NT2/D1 (cell line): Measurements from ENCODE around the gene NOL4L.
"Not testable (repeated sequence)": the region's sequence is repeated elsewhere in the genome, so short reads cannot be mapped to it uniquely, and the experiment has no call there.

Experiments
- DNase-seq: peaks from one replicate; pipeline ENCODE4 v3.0.0-alpha.2; 2011; ENCODE audit warnings: low read depth, low spot score
- H3K27me3 ChIP-seq: 2 replicates; pipeline ENCODE4 v1.6.0; 2011; ENCODE audit warnings: mild to moderate bottlenecking; ENCODE audit not compliant: insufficient read length, insufficient read depth
- H3K36me3 ChIP-seq: 2 replicates; pipeline ENCODE4 v1.6.1; 2011; ENCODE audit warnings: mild to moderate bottlenecking, low read length, mixed read lengths; ENCODE audit not compliant: insufficient read depth, insufficient read length
- H3K4me1 ChIP-seq: 2 replicates; pipeline ENCODE4 v1.5.1; 2011; ENCODE audit not compliant: insufficient read depth, insufficient read length
- H3K4me3 ChIP-seq: 2 replicates; pipeline ENCODE4 v1.5.1; 2011; ENCODE audit warnings: low read depth; ENCODE audit not compliant: insufficient read length
- H3K9ac ChIP-seq: 2 replicates; pipeline ENCODE4 v1.6.0; 2011; ENCODE audit warnings: low read depth; ENCODE audit not compliant: insufficient read length
- H3K9me3 ChIP-seq: 2 replicates; pipeline ENCODE4 v1.5.1; 2011; ENCODE audit warnings: mild to moderate bottlenecking, low read length; ENCODE audit not compliant: insufficient read depth
- SUZ12 ChIP-seq: IDR thresholded peaks from 2 replicates; pipeline ENCODE4 v1.6.1; 2011; ENCODE audit not compliant: insufficient read length, insufficient read depth; ENCODE audit errors: extremely low read depth
- YY1 ChIP-seq: IDR thresholded peaks from 2 replicates; pipeline ENCODE4 v1.6.1; 2011; ENCODE audit not compliant: insufficient read length, insufficient read depth
- ZNF274 ChIP-seq: IDR thresholded peaks from 2 replicates; pipeline ENCODE4 v1.6.1; 2011; ENCODE audit warnings: mild to moderate bottlenecking, low read depth, low read length

NOL4L gene

DNA sequence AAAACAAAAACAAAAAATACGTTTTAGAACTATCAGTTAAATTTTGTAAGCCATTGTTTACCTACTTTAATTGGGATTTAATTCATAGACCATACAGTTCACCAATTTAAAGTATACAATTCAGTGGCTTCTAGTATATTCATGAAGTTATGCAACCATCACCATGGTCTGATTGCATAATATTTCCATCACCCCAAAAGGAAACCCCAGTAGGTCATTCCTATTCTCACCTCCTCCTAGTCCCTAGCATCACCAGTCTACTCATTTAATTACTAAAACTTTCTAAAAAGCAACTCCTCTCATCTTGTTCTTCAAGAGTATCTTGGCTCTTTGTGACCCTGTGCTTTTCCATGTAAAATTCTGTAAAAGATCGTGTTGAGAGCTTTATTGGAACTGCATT is 166.8 kb downstream of the NOL4L start:
- Histone ChIP-seq H3K36me3 (no peaks in the 10 kb centered on the region), H3K4me1 (no peaks in the 10 kb centered on the region), H3K9me3 (no peaks in the 10 kb centered on the region), H3K27me3 (no peaks in the 10 kb centered on the region), H3K4me3 (no peak overlapping the region), H3K9ac (no peak overlapping the region)
- no peak for TF ChIP-seq SUZ12
- DNase-seq, result no peak

DNA sequence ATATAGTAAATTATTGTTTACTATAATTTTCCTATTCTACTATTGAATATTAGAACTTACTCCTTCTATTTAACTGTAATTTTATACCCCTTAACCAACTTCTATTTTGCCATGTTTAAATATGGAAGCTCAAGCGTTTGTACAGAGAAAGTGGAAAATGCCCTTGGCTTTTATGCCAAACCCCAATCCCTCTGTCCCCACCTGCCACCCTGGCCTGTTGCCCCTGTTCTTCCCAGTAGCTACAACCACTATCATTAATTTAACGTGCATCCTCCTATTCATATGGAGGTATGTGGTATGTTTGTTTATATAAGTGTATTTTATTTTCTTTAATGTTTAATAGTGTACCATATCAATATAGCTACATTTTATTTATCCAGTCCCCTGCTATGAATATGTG is 168.9 kb downstream of the NOL4L start:
- Histone ChIP-seq H3K27me3 (no peaks in the 10 kb centered on the region), H3K4me3 (no peak overlapping the region), H3K9ac (no peak overlapping the region), H3K9me3 (no peaks in the 10 kb centered on the region), H3K36me3 (no peaks in the 10 kb centered on the region), H3K4me1 (no peaks in the 10 kb centered on the region)
- TF ChIP-seq ZNF274 (no peak), YY1 (no peak), SUZ12 (no peak)
- no peak for DNase-seq

DNA sequence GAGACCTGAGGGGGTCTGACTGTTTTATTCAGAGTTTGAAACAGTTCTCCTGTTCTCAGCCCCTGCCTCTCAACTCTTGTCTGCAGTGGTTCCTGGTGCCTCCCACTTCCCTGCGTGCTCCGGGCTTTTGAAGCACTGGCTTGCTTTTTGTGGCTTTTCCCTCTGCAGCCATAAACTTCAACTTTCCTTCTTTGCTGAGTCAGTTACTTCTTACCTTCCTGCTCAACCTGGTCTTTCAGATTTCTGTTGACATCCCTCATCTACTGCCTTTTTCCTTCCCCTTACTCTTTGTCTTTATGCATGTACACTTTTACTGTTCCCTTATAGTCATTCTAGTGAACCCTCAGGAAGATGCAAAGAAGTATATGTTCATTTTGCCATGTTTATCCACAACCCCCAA is 169.6 kb downstream of the NOL4L start:
- H3K36me3 ChIP-seq, result no peaks in the 10 kb centered on the region
- TF ChIP-seq SUZ12 (no peak), YY1 (no peak), ZNF274 (no peak)
- H3K4me1 ChIP-seq, result no peaks in the 10 kb centered on the region
- no peak overlapping the region for H3K9ac ChIP-seq
- H3K9me3 ChIP-seq, result no peaks in the 10 kb centered on the region
- no peak overlapping the region for H3K4me3 ChIP-seq
- H3K27me3 ChIP-seq, result no peaks in the 10 kb centered on the region
- no peak for DNase-seq

DNA sequence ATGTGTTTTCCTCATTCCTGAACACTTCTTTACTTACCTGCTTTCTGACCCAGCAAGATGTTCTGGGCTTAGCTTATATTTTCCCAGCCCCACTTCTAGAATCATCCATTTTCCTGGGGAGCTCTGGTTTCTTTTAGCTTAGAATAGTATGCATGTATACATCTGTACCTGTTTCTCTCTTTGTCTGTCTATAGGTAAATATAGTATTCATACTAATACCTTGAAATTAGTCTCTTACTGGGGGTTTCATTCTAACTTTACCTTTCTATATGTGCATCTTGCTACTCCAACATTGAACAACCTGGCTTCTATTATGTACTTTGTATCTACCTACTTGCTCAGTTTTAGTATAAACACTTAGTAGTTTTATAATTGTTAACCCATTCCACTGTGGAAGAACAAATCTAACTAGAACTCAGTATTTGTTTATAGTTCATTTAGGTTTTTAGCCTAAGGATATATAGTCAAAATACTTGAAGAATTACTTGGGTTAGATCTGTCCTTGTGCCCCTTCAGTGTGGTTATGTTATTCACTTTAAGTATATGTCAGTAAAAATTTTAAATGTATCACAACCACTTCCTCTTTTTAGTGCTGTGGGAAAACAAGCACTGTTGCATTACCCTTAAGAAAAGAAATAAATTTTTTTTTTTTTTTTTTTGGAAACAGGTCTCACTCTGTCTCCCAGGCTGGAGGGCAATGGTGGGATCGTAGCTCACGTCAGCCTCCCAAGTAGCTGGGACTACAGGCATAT is 173.0 kb downstream of the NOL4L start:
- no peaks in the 10 kb centered on the region for H3K9me3 ChIP-seq
- H3K36me3 ChIP-seq, result peaks cover 2% of the 10 kb centered on the region
- no peaks in the 10 kb centered on the region for H3K27me3 ChIP-seq
- H3K9ac ChIP-seq, result no peak overlapping the region
- DNase-seq, result no peak
- H3K4me3 ChIP-seq, result no peak overlapping the region
- no peak for TF ChIP-seq YY1
- TF ChIP-seq ZNF274, result no peak
- TF ChIP-seq SUZ12, result no peak
- H3K4me1 ChIP-seq, result no peaks in the 10 kb centered on the region

DNA sequence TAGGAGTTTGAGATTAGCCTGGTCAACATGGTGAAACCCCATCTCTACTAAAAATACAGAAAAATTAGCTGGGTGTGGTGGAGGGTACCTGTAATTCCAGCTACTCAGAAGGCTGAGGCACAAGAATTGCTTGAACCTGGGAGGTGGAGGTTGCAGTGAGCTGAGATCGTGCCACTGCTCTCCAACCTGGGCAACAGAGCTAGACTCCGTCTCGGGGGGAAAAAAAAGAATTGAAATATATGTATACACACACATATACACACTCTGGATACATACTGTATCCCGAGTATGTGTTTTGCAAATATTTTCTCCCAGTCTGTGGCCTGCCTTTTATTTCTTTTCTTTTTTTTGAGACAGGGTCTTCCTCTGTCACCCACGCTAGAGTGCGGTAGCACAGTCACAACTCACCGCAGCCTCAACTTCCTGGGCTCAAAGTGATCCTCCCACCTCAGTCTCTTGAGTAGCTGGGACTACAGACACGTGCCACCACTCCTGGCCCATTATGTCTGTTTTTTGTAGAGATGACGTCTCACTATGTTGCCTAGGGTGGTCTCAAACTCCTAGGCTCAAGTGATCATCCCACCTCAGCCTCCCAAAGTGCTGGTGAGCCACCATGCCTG is 177.9 kb downstream of the NOL4L start:
- not testable (repeated sequence) for H3K36me3 ChIP-seq, H3K9ac ChIP-seq, H3K4me3 ChIP-seq, H3K27me3 ChIP-seq, H3K4me1 ChIP-seq, DNase-seq, H3K9me3 ChIP-seq

DNA sequence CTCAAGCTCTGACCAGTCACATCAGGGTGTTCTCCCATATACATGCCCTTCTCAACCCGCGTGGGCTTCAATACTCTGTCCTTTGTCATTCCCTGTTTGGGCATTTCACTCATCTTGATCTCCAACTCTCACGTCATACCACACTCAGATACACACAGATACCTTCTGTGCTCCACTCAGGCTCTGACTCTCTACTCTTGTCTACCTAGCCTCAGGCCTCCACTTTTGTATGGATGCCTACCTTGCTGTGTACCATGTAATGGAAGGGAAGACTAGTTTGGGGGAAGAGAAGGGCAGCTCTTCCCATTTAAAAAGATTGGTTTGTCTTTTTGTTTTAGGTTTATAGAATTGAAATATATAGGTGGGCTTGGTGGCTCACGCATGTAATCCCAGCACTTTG is 178.4 kb downstream of the NOL4L start:
- H3K36me3 ChIP-seq, result peaks cover 2% of the 10 kb centered on the region
- TF ChIP-seq ZNF274 (no peak), YY1 (no peak), SUZ12 (no peak)

DNA sequence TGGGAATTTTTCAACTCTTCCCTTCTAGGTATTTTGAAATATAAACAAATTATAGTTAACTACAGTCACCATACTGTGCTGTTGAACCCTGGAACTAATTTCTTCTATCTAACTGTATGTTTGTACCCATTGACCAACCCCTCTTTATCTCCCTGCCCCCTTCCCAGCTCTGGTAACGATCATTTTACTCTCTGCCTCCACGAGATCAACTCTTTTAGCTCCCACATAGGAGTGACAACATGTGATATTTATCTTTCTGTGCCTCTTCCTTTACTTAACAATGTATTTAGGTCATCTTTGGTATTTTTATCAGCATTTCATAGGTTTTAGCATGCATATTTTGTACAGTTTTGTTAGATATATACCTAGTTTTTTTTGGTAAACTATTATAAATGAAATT is 181.1 kb downstream of the NOL4L start:
- Histone ChIP-seq H3K9ac (no peak overlapping the region), H3K27me3 (no peaks in the 10 kb centered on the region), H3K4me3 (no peak overlapping the region), H3K36me3 (peaks cover 6% of the 10 kb centered on the region), H3K4me1 (no peaks in the 10 kb centered on the region), H3K9me3 (no peaks in the 10 kb centered on the region)
- TF ChIP-seq ZNF274 (no peak), SUZ12 (no peak), YY1 (no peak)
- DNase-seq, result no peak

More for the DNA sequence above, 178.4 kb downstream of the NOL4L start:
- H3K4me1 ChIP-seq, result no peaks in the 10 kb centered on the region
- H3K9me3 ChIP-seq, result no peaks in the 10 kb centered on the region
- H3K4me3 ChIP-seq, result no peak overlapping the region
- no peak for DNase-seq
- H3K27me3 ChIP-seq, result no peaks in the 10 kb centered on the region
- no peak overlapping the region for H3K9ac ChIP-seq

DNA sequence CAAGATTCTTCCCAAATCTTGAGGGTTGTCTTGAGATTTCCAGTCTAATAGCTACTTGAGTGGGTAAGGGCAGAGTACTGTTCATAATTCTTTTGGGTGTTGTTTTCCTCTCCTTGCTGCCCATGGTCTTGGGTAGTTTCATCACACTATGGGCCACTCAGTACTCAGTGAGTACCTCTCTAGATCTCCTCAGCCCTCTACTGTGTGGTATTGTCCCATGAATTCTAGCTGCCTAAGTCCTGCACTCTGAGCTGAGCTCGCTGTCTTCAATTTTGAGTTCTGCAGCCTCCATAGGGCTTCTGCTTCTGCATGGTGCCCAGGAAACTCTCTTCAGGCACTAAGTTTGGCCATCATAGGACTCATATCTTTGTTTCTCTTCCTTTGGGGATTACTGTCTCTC is 184.7 kb downstream of the NOL4L start:
- H3K4me1 ChIP-seq, result no peaks in the 10 kb centered on the region
- TF ChIP-seq SUZ12, result no peak
- TF ChIP-seq YY1, result no peak
- no peak for TF ChIP-seq ZNF274
- H3K4me3 ChIP-seq, result no peak overlapping the region
- DNase-seq, result no peak
- no peak overlapping the region for H3K9ac ChIP-seq
- no peaks in the 10 kb centered on the region for H3K27me3 ChIP-seq
- no peaks in the 10 kb centered on the region for H3K9me3 ChIP-seq
- H3K36me3 ChIP-seq, result peaks cover 4% of the 10 kb centered on the region
